ENCODE measurements around the gene CD6. TPM values are rescaled to one million over a fixed set of nuclear protein-coding genes. Genes with fewer than 3 reads are reported as not detected.
A peak's percentile ranks its signal among the peaks of the same experiment; 100 is the strongest.

CD6 gene
- total RNA-seq, 2 donors from 2014 or later: 0.65 to 1.2 TPM

DNA sequence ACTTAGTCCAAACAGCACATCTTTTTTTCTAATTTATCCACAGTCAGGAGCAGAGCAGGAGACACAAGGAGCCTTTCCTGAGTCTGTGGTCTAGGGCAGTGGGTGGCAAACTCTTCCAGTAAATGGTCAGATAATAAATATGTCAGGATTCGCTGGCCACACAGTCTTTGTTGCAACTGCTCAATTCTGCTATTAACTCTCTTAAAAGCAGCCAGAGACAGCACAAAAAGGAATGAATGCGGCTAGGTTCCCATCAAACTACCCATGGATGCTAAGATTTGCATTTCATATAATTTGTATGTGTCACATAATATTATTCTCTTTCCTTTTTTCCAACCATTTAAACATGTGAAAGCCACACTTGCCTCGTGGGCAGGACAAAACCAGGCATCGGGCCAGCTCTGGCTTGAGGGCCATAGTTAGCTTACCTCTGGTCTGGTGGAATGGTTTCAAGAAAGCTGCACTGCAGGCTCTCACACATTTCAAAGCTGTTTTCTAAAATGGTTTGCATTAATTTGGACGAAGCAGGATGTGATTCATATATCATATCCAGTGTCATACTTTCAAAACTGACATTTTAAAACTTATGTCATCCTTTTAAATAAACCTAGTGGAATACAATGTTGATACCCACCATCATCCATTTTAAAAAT is 66.1 kb downstream of the CD6 start:
- intact Hi-C loops (cut with DNase I): no loop called here
- DNase-seq (no peak), ATAC-seq (no peak)

GRCh38 chr11:61039916-61040315 is 68.4 kb downstream of the CD6 start:
- intact Hi-C loops (cut with DNase I): no loop called here
- no peak for DNase-seq

DNA sequence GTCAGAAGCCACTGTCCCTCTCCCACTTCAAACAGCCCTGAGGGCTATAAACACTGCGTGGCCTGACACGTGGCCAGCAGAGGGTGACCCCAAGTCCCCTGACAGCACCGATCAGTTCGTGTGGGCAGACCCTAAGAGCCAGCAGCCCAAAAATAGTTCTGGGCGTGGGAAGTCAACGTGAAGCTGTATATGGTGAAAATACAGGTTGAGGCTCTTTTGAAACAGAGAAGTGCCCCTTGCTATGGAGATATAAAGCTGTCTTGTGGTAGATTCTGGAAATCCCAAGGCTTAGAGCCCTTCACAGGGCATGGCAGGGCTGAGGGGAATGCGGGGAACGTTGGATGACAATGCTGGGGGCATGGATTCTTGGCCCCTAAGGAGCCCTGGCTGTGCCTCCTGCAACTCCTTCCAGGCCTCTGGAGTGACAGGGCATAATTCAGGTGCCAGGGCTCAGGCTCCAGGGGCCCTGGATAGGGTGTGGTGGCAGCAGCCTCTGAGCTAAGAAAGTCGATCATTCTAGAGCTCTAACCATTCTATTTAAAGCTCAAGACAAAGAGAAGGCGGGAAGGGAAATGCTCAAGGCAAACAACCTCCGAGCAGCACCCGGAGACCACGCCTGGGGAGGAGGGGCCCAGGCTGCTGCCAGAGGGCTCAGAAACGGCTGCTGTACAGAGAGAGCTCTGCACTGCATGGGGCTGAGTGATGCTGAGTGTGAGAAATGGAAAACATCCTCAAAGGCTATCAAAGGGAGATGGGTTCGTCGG is 70.5 kb downstream of the CD6 start:
- intact Hi-C loops (cut with DNase I): no loop called here
- peak; percentile 84 to 94 for ATAC-seq
- peak; percentile 61 for DNase-seq

More at GRCh38 chr11:61039916-61040315, 68.4 kb downstream of the CD6 start:
- ATAC-seq: no peak

GRCh38 chr11:61042537-61042936 is 71.1 kb downstream of the CD6 start:
- DNase-seq (no peak), ATAC-seq (no peak)
- intact Hi-C loops (cut with DNase I): no loop called here

DNA sequence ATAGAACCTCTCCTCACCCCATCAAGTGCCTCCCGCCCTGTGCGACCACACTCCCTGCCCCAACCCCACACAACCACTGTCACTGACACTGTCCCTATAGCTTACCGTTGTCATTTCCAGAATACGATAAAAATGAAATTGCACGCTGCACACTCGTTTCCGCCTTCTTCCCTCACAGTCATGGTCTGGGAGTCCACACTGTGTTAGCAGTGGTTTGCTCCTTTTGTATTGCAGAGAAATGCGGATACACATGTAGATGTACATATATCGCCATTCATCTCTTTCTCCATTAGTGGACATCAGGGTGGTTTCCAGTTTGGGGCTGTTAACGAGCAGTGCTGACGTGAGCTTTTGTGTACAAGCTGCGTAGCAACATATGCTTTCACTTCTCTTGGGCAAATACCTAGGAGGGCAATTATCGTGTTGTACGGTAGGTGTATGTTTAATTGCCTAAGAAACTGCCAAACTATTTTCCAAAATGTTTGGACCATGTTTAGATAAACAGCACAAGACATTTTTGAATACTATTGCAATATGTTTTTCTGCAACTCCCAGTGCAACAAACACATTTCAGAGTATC is 71.6 kb downstream of the CD6 start:
- ATAC-seq (no peak), DNase-seq (no peak)
- intact Hi-C loops (cut with DNase I): no loop called here

DNA sequence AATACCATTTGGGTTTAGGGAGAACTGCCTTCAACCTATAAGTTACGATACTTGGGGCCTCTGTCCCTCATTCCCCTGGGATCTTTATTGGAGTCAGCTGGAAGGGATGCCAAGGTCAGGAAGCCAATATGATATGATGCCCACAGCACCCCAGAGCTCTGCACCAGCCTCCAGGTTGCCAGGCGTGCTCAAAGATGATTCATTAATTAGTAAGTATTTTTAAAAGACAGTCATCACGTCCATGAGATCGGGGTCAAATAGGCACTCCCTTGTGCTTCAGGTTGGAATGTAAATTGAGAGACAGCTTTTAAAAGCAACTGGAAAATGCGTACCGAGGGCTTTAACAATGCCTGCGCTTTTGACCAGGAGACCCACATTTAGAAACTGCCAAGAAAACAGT is 73.8 kb downstream of the CD6 start:
- ATAC-seq (no peak), DNase-seq (no peak)
- intact Hi-C loops (cut with DNase I): no loop called here

- intact Hi-C loops (cut with DNase I): no loop called here
- no peak for ATAC-seq
- DNase-seq: no peak
These were observed 75.4 kb downstream of the CD6 start for GRCh38 chr11:61046833-61047232.

DNA sequence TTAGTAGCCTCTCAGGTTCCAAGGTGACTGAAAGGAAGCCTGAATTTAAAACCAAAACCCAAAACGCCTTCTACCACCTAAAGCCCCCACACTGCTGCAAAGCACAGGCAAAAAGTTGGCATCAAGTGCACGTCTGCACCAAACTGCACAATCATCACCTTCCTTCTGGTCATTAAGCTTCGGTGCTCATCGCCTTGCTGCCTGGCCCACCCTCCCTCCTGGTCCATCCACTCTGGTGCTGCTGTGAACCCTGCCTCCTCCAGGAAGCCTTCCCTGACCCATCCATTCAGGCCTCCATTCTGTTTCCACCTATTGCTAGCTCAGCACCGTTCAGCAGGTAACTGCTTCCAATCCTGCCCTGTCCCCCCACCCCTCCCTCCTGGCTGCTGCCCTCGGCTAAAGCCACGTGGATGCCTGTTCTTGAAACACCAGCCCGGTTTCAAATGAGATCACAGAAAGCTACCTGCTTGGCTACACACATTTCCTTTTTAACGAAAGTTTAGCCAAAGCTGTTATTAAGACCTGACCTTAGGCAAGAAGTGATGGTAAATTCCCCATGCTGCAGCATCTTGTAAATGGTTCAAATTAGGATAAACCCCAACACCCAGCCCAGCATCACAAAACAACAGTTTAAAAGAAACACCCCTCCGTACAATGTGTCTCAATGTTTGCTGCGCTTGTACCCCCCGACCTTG is 77.0 kb downstream of the CD6 start:
- intact Hi-C loops (cut with DNase I): no loop called here
- no peak for DNase-seq
- ATAC-seq: no peak

DNA sequence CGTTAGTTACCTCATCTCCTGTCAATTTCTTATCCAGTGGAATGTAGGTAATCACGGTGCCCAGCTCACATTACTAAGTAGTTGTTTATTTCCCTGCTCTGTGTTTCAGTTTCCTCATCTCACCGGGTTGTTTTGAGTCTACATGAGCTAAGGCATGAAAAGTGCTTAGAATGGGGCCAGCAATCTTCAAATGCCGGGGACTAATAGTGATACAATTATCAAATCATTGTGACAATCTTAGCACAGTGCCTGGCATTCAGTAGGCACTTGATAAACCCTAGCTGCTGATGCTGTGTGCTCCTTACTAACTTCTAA is 77.5 kb downstream of the CD6 start:
- DNase-seq (no peak), ATAC-seq (no peak)
- intact Hi-C loops (cut with DNase I): no loop called here

GRCh38 chr11:61049859-61050258 is 78.4 kb downstream of the CD6 start:
- ATAC-seq: peak in 1 of 2 donors; percentile 75
- DNase-seq: no peak
- intact Hi-C loops (cut with DNase I): no loop called here

GRCh38 chr11:61052182-61052972 is 80.9 kb downstream of the CD6 start:
- intact Hi-C loops (cut with DNase I): no loop called here
- no peak for ATAC-seq
- no peak for DNase-seq

DNA sequence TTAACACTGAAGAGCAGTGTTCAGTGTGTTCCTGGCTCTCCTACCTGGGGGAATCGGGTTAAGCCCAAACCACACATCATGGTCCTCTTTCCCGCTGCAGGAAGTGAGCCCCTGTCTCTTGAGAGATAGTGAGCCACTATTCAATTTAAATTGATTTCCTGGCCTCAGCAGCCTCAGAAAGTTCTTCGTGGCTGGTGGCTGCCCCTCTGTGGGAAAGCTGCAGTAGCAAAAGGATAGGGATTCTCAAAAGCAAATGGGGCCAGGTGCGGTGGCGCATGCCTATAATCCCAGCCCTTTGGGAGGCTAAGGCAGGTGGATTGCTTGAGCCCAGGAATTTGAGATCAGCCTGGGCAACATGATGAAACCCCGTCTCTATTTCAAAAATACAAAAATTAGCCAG is 81.7 kb downstream of the CD6 start:
- no peak for ATAC-seq
- DNase-seq: no peak
- intact Hi-C loops (cut with DNase I): no loop called here

- intact Hi-C loops (cut with DNase I): no loop called here
- ATAC-seq: no peak
- DNase-seq: no peak
These were observed 83.0 kb downstream of the CD6 start for GRCh38 chr11:61054513-61054912.

DNA sequence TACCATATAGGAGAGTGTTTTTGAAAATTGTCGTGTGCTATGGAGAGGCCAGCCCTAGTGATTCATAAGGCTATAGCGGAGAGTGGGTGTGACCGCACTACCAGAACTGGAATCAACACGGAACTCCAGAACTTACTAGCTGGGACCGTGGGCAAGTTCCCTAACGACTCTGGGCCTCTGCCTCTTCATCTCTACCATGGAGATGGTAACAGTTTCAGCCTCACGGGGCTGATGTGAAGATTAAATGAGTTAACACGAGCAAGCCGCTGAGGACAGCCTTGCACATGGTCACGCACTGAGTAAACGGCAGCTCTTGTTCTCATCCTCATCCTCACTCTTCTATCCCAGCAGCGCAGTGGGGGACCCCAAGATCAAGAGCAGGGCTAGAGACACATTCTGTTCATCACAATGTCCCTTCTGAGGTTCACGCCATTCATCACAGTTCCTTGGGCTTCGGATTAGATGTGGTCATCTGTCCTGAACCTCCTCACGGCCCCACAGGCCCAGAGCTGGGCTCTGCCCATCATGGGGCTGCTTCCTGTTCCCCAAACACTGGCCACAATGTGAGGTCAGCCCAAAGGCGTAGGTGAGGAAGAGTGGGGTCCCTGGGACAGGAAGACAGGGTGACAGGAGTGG is 83.6 kb downstream of the CD6 start:
- no peak for DNase-seq
- ATAC-seq: no peak
- intact Hi-C loops (cut with DNase I): no loop called here

DNA sequence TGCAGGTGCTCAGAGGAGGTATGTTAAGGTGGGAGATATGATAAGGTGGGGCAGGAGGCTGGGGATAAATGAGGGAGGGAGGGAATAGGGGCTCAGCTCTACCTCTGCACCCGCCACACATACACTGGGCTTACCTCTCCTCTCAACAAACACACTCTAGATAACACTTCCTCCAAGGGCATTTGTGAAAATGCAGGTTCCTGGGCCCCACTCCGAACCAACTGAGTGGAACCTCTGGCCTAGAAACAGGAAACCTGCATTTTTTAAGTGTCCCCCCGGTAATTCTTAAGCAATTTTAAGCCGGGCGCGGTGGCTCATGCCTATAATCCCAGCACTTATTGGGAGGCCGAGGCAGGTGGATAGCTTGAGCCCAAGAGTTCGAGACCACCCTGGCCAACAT is 84.3 kb downstream of the CD6 start:
- intact Hi-C loops (cut with DNase I): no loop called here
- no peak for DNase-seq
- ATAC-seq: no peak

- DNase-seq (no peak), ATAC-seq (no peak)
- intact Hi-C loops (cut with DNase I): no loop called here
These were observed 85.1 kb downstream of the CD6 start for GRCh38 chr11:61056571-61056970.

DNA sequence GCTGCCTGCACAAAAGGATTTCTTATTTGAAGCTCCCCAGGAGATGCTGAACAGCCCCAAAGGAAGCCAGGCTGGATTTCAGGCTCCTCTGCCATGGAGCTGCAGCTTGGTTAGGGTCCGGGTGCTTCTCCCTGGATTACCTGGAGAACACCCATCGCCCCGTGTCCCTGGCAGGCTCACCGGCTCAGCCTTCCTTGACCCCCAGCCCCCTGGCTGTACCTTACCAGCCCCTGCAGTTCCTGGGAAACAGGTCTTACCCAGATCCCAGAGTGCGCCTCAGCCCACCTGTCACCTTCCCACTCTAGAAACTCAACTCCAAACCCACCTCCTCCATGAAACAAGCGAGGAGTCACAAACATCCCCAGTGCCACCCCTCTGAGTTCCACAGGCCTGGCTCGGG is 85.5 kb downstream of the CD6 start:
- DNase-seq (no peak), ATAC-seq (no peak)
- intact Hi-C loops (cut with DNase I): no loop called here

- DNase-seq: no peak
- no peak for ATAC-seq
- intact Hi-C loops (cut with DNase I): no loop called here
These were observed 86.1 kb downstream of the CD6 start for GRCh38 chr11:61057615-61058014.

GRCh38 chr11:61058583-61059259 is 87.2 kb downstream of the CD6 start:
- DNase-seq: no peak
- intact Hi-C loops (cut with DNase I): no loop called here
- no peak for ATAC-seq
